22Rv1 (cell line): Measurements from ENCODE around the gene POGK.

ENCODE experiments used
- CTCF ChIP-seq: fragments of 450-650 bp; IDR thresholded peaks from 2 replicates; pipeline ENCODE4 v1.5.1; 2017; ENCODE audit warnings: mild to moderate bottlenecking
- ZFX ChIP-seq: fragments of 450-650 bp; IDR thresholded peaks from 2 replicates; pipeline ENCODE4 v1.6.1; 2017; ENCODE audit warnings: antibody characterized with exemption, borderline replicate concordance

GRCh38 chr1:166843322-166843721 is 4.0 kb downstream of the POGK start:
- TF ChIP-seq CTCF (no peak), ZFX (no peak)
